Large intestine (tissue), 3 donors: ENCODE measurements around the gene LEPROT. TPM values are rescaled to one million over a fixed set of nuclear protein-coding genes. Genes with fewer than 3 reads are reported as not detected.

Experiments used
- DNase-seq, 2 donors: peaks; one replicate each; pipeline versions ENCODE4 v3.0.0 to v3.0.0-alpha.2; 2013
- H3K27ac ChIP-seq: one replicate; pipeline ENCODE4 v1.5.1; 2013; ENCODE audit warnings: low read length
- H3K27me3 ChIP-seq: 2 replicates; pipeline ENCODE4 v1.6.1; 2013; ENCODE audit warnings: low read length; ENCODE audit not compliant: control insufficient read depth, insufficient read depth
- H3K36me3 ChIP-seq: 2 replicates; pipeline ENCODE4 v1.6.1; 2013; ENCODE audit warnings: low read length; ENCODE audit not compliant: control insufficient read depth, insufficient read depth
- H3K4me1 ChIP-seq: one replicate; pipeline ENCODE4 v1.6.1; 2013; ENCODE audit warnings: low read length; ENCODE audit not compliant: control insufficient read depth, insufficient read depth
- H3K4me3 ChIP-seq: one replicate; pipeline ENCODE4 v1.5.1; 2013; ENCODE audit warnings: low read length
- H3K9me3 ChIP-seq: one replicate; pipeline ENCODE4 v1.6.1; 2013; ENCODE audit warnings: mild to moderate bottlenecking, low read depth, low read length, moderate library complexity; ENCODE audit not compliant: control insufficient read depth
- WGBS: methylation state at CpG from one replicate; pipeline ENCODE4 v1.1.5; 2013; ENCODE audit warnings: low lambda C conversion rate; ENCODE audit not compliant: insufficient coverage; 5-methylcytosine and 5-hydroxymethylcytosine counted together
- polyA plus RNA-seq: library from polyadenylated mRNA; unstranded; fragments of 120-200 nt; gene quantifications from one replicate; pipeline ENCODE4 v1.2.1, GENCODE V29; 2013

Gene LEPROT
- polyA plus RNA-seq, 1 donor, result 66.1 TPM

GRCh38 chr1:65388908-65389695 is 31.4 kb upstream of the LEPROT start:
- no peak for DNase-seq
- no peaks in the 10 kb centered on the region for H3K9me3 ChIP-seq
- no peak overlapping the region for H3K27ac ChIP-seq
- H3K36me3 ChIP-seq, result peaks cover 2% of the 10 kb centered on the region
- H3K4me3 ChIP-seq, result no peak overlapping the region
- no CpG with 5 or more reads among the region's 3 CpGs for WGBS
- no peaks in the 10 kb centered on the region for H3K27me3 ChIP-seq
- H3K4me1 ChIP-seq, result no peaks in the 10 kb centered on the region

- Histone ChIP-seq H3K27me3 (no peaks in the 10 kb centered on the region), H3K27ac (no peak overlapping the region), H3K36me3 (peaks cover 2% of the 10 kb centered on the region), H3K9me3 (no peaks in the 10 kb centered on the region), H3K4me3 (no peak overlapping the region), H3K4me1 (no peaks in the 10 kb centered on the region)
- DNase-seq, result no peak
- WGBS, result no CpG with 5 or more reads among the region's 7 CpGs
Observed at GRCh38 chr1:65392497-65392896, 28.0 kb upstream of the LEPROT start.

- H3K27ac ChIP-seq, result no peak overlapping the region
- no peaks in the 10 kb centered on the region for H3K9me3 ChIP-seq
- no peaks in the 10 kb centered on the region for H3K27me3 ChIP-seq
- H3K4me1 ChIP-seq, result no peaks in the 10 kb centered on the region
- WGBS, result no CpG with 5 or more reads among the region's 2 CpGs
- no peak overlapping the region for H3K4me3 ChIP-seq
- H3K36me3 ChIP-seq, result peaks cover 2% of the 10 kb centered on the region
- no peak for DNase-seq
Observed at GRCh38 chr1:65393347-65393746, 27.1 kb upstream of the LEPROT start.

GRCh38 chr1:65393928-65394327 is 26.5 kb upstream of the LEPROT start:
- no peak overlapping the region for H3K4me3 ChIP-seq
- peaks cover 2% of the 10 kb centered on the region for H3K36me3 ChIP-seq
- no peak for DNase-seq
- H3K9me3 ChIP-seq, result no peaks in the 10 kb centered on the region
- no peak overlapping the region for H3K27ac ChIP-seq
- WGBS, result no CpG with 5 or more reads among the region's 1 CpG
- no peaks in the 10 kb centered on the region for H3K4me1 ChIP-seq
- H3K27me3 ChIP-seq, result no peaks in the 10 kb centered on the region

- 80% methylated on average over 2 of the region's 3 CpGs for WGBS
Observed at GRCh38 chr1:65395887-65396612, 24.4 kb upstream of the LEPROT start.

GRCh38 chr1:65398083-65398482 is 22.4 kb upstream of the LEPROT start:
- Histone ChIP-seq H3K27me3 (no peaks in the 10 kb centered on the region), H3K4me3 (no peak overlapping the region), H3K27ac (no peak overlapping the region), H3K4me1 (no peaks in the 10 kb centered on the region), H3K36me3 (no peaks in the 10 kb centered on the region), H3K9me3 (no peaks in the 10 kb centered on the region)
- no peak for DNase-seq
- no CpG with 5 or more reads among the region's 1 CpG for WGBS

More at GRCh38 chr1:65395887-65396612, 24.4 kb upstream of the LEPROT start:
- H3K27me3 ChIP-seq, result no peaks in the 10 kb centered on the region
- no peaks in the 10 kb centered on the region for H3K9me3 ChIP-seq
- no peak overlapping the region for H3K27ac ChIP-seq
- no peaks in the 10 kb centered on the region for H3K36me3 ChIP-seq
- no peak overlapping the region for H3K4me3 ChIP-seq
- no peak for DNase-seq
- no peaks in the 10 kb centered on the region for H3K4me1 ChIP-seq

GRCh38 chr1:65399003-65399402 is 21.5 kb upstream of the LEPROT start:
- Histone ChIP-seq H3K4me3 (no peak overlapping the region), H3K36me3 (no peaks in the 10 kb centered on the region), H3K27ac (no peak overlapping the region), H3K27me3 (no peaks in the 10 kb centered on the region), H3K4me1 (no peaks in the 10 kb centered on the region), H3K9me3 (no peaks in the 10 kb centered on the region)
- DNase-seq, result no peak
- WGBS, result 100% methylated on average over 1 of the region's 1 CpG

GRCh38 chr1:65401612-65402011 is 18.9 kb upstream of the LEPROT start:
- no CpG with 5 or more reads among the region's 3 CpGs for WGBS
- no peak overlapping the region for H3K4me3 ChIP-seq
- H3K36me3 ChIP-seq, result no peaks in the 10 kb centered on the region
- DNase-seq, result no peak
- H3K4me1 ChIP-seq, result no peaks in the 10 kb centered on the region
- H3K27me3 ChIP-seq, result no peaks in the 10 kb centered on the region
- H3K27ac ChIP-seq, result no peak overlapping the region
- H3K9me3 ChIP-seq, result no peaks in the 10 kb centered on the region

GRCh38 chr1:65404941-65405340 is 15.5 kb upstream of the LEPROT start:
- no peak for DNase-seq
- Histone ChIP-seq H3K27me3 (no peaks in the 10 kb centered on the region), H3K4me3 (no peak overlapping the region), H3K9me3 (no peaks in the 10 kb centered on the region), H3K27ac (no peak overlapping the region), H3K36me3 (no peaks in the 10 kb centered on the region), H3K4me1 (no peaks in the 10 kb centered on the region)

GRCh38 chr1:65407877-65408276 is 12.6 kb upstream of the LEPROT start:
- Histone ChIP-seq H3K4me1 (no peaks in the 10 kb centered on the region), H3K27me3 (no peaks in the 10 kb centered on the region), H3K36me3 (no peaks in the 10 kb centered on the region), H3K9me3 (no peaks in the 10 kb centered on the region), H3K4me3 (no peak overlapping the region), H3K27ac (no peak overlapping the region)
- WGBS, result 27% methylated on average over 1 of the region's 2 CpGs
- DNase-seq, result peak in 1 of 2 donors; percentile 36
